DMS53 treated with DMSO at 0.1 percent for 48 hours (cell line): ENCODE measurements around the gene OSBPL5.

Experiments
- DNase-seq: peaks from one replicate; lab custom pipeline; 2025; ENCODE audit not compliant: unreplicated experiment; lab: John Stamatoyannopoulos, UW

The OSBPL5 gene, protein sequence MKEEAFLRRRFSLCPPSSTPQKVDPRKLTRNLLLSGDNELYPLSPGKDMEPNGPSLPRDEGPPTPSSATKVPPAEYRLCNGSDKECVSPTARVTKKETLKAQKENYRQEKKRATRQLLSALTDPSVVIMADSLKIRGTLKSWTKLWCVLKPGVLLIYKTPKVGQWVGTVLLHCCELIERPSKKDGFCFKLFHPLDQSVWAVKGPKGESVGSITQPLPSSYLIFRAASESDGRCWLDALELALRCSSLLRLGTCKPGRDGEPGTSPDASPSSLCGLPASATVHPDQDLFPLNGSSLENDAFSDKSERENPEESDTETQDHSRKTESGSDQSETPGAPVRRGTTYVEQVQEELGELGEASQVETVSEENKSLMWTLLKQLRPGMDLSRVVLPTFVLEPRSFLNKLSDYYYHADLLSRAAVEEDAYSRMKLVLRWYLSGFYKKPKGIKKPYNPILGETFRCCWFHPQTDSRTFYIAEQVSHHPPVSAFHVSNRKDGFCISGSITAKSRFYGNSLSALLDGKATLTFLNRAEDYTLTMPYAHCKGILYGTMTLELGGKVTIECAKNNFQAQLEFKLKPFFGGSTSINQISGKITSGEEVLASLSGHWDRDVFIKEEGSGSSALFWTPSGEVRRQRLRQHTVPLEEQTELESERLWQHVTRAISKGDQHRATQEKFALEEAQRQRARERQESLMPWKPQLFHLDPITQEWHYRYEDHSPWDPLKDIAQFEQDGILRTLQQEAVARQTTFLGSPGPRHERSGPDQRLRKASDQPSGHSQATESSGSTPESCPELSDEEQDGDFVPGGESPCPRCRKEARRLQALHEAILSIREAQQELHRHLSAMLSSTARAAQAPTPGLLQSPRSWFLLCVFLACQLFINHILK

DNA sequence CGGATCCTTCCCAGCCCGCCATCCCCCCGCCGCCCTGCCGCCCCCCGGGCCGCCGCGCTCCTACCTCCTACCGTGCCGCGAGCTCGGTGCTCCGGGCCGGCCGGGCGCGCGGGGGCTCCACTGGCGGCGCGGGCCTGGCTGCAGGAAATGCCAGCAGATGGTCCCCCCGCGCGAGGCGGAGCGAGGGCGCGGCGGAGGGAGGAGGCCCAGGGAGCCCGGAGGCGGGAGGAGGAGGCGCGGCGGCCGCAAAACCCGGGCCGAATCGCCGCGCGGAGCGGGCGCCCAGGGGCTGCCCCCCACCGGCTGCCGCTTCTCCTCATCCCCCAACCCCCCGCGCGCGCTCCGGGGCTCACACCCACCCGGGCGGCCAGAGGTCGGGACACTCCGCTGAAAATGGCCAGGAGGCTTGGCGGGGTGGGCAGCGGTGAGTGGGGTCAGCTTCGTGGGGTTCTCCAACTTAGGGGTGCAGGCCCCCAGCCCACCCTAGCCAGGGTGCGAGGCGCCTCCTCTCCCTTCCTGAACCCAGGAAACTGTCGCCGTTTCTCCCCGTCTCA is at the start of gene OSBPL5:
TSS of gene OSBPL5 (minus strand) at position 159 of the 554 bp plus-strand sequence. CDS start 36,162 bp downstream, outside the sequence.
- no peak for DNase-seq

DNA sequence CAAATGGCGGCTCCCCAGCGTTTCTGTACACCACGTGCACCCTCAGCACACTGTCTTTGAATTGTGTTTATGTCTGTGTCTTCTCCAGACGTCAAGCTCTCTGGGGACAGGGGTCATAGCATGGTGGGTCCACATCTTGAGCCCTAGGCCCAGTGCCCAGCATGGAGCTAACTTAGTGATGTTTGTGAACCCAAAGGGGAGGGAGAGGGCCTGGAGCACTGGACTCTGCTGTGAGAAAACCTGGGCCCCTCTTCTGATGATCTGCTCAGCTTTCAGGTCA is 49.2 kb upstream of the OSBPL5 start:
- no peak for DNase-seq

DNA sequence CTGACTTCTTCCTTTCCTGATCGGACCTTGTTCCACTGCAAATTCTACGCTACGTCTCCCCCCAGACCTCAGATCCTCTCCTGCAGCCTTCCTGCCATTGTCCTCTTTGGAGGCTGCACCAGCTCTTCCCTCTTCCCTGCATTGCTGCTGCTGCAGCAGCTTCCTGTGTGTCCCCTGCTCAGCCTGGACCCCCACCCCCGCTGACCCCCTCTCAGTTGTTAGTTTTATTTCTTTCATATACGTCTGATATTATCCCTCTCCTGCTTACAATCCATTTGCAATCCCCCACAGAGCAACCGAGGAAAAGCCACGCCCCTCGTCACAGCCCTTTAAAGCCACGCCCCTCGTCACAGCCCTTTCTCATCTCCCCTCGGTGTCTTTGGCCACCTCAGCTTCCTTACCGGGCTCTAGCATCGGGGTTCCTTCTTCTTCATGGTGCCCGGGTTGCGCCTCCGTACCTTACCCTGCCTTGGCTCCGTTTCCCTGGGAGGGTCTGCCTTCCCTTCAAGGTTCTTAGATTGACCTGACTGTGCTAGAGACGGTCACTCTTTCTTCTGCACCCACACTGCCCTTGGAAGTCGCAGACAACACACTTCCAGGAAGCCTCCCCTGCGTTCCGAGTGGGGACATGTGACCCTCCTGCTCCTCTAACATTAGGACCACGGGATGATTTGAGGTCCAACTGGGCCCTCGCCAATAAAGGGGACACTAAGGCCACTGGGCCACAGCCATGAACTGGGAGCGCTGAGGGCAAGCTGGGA is 48.7 kb upstream of the OSBPL5 start:
- DNase-seq = no peak

DNA sequence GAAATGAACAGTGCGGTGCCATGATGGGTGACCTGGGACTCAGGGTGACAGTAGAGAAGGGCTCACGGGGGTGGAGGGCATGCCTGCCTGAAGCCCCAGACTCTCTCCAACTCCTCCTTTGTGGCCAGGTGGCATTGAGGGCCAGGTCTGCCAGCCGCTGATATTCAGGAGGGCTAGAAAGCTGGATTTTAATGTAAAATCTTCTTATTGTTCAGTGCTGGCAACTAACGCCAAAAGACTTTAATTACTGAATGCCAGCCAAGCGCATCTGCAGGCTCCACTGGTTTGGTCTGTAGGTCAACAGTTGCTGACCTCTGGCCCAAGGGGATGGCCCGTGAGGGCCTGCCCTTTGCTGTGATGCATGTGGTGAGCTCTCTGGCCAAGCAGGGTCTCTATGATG is 43.2 kb upstream of the OSBPL5 start:
- DNase-seq = no peak

DNA sequence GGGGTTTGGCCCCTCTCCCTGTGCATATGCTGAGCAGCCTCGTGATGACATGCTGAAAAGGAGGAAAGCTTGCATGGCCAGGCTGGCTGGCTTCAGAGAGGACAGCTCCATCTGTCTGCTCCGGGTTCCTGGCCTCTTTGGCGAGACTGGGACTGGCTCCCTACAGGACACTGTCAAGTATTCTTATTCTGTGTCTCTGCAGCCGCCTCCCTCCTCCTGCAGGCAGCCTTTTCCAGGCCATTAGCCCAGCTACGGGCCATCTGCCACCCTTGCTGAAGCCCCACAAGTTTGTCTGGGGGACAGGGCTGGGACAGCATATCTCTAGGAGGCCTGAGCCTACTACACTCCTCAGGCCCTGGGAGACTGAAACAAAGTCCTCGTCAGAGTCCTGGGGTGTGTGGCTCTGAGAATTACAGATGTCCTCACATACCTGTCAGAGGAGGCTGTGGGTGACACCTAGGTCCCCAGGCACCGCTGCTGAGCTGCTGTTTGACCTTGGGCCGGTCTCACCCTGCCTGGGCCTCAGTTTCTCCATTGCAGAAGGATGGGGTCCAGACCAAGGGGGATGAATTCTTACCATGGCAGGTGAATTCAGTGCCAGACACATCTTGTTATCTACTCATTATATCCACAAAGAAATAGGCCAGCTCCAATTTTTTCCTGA is 42.5 kb upstream of the OSBPL5 start:
- no peak for DNase-seq

DNA sequence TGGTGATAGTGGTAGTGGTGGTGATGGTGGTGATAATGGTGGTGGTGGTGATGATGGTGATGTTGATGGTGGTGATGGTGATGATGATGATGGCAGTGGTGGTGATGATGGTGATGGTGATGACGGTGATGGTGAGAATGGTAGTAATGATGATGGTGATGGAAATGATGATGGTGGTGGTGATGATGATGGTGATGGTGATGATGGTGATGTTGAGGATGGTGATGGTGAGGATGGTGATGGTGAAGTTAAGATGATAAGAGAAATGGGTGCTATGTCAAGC is 41.8 kb upstream of the OSBPL5 start:
- no peak for DNase-seq

DNA sequence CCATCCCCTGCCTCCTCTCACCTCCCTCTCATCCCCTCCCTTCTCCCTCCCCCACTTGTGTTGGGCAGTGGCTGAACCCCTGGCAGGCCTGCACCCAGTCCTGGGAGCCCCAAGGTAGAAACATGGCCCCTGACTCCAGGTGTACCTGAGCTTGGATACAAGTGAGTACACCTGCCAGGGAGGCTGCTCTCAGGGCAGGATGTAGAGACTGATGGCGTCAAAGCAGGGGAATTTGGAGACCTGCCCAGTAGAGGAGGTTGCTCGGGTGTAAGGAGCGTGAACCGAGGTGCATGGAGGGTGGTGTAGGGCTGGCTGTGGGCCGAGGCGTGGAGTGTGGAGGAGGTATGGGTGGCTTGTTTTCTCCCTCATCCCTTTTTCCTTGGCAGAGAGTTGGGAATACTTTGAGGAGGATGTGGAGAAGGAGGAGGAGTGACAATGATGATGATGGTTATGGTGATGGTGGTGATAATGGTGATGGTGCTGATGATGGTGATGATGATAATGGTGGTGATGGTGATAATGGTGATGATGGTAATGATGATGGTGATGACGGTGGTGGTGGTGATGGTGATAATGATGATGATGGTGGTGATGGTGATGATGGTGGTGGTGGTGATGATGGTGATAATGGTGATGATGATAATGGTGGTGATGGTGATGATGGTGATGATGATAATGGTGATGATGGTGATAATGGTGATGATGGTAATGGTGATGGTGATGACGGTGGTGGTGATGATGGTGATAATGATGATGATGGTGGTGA is 41.2 kb upstream of the OSBPL5 start:
- no peak for DNase-seq

GRCh38 chr11:3205261-3206155 is 40.4 kb upstream of the OSBPL5 start:
- no peak for DNase-seq

DNA sequence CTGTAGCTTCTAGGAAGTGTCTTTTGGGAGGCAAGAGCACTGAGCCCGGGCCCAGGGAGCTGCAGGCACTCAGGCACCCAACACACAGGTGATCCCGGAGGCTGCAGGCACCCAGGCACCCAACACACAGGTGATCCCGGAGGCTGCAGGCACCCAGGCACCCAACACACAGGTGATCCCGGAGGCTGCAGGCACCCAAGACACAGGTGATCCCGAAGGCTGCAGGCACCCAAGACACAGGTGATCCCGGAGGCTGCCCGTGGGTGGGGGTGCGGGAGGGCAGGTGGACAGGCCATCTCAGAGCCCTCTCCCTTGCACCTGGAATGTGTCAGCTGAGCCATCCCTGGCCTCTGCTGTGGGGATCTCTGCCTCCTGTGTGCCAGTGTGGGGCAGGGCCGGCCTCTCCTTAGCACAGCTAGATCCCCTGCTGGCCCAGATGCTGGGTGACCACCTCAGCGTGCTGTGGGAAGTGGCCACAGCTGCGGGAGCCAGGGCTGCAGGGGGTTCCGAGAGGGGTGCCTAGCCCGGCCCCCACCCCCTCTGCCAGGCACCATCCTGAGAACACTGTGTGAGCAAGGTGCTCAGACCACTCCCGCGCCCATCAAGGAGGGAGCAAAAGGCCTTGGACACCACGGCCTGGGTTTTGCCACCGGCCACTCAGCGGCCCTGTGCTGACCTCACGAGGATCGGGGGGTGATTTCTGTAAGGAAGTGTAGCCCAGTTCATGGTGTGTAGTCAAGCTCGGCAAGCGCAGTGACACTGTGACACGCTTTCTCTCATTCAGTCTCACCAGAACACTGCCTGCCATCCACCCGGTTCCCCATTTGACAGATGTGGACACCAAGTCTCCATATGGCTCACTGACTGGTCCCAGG is 39.3 kb upstream of the OSBPL5 start:
- no peak for DNase-seq

GRCh38 chr11:3203221-3204043 is 38.3 kb upstream of the OSBPL5 start:
- no peak for DNase-seq

DNA sequence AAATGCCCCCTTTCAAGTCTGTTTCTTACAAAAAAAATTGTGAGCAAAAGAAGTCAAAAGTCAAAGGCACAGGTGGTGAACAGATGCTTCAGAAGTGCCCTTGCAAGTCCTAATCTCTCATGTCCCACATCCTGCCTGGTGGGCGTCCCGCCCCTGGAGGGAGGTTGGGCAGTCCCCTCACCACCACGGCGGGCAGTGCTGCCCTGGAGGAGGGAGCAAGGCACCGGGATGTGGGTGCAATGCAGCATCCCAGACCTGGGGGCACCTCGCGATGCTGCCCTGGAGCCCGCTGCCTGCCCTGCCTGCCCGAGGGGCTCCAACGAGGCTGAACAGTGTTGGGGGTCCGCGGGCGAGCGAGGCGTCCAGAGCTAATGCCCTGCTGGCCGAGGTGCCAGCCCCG is 37.6 kb upstream of the OSBPL5 start:
- no peak for DNase-seq

DNA sequence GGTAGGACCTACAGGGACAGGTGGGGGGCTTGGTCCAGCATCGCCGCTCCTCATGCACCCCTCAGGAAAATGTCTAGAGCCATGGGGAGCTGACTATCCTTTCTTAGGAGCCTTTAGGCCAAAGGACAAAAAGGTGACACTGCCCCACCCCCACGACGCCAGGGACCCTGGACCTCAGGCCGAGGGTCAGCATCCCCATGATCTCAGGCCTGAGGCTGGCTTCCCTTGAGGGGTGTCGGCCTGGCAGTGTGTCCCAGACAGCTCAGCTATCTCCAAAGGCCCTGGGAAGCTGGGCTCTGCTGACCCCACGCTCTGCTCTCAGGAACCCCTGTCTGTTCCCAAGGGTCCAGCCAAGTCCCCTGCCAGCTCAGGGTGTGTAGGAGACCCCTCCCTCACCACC is 37.2 kb upstream of the OSBPL5 start:
- DNase-seq = no peak

DNA sequence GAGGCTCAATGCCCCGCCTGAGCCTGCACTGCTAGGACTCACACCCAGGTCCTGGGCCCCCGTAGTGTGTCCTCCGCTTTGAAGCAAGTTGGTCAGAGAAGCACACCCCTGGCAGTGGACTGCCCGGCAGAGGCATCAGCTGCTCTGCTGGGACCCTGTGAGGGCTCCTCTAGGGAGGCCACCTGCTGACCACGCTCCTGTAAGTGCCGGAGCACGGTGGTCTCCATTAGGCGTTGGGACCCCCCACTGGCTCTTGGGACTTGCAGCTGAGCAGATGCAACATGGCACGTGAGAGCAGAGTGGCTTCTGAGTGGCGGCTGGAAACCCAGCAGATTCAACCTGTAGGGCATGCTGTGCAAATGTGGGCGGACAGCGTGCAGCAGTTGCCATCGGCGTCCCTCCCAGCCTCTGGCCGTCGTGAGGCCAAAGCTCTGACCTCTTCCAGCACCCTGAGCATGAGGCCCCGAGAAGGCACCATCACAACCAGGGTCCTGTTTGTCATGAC is 36.6 kb upstream of the OSBPL5 start:
- no peak for DNase-seq

DNA sequence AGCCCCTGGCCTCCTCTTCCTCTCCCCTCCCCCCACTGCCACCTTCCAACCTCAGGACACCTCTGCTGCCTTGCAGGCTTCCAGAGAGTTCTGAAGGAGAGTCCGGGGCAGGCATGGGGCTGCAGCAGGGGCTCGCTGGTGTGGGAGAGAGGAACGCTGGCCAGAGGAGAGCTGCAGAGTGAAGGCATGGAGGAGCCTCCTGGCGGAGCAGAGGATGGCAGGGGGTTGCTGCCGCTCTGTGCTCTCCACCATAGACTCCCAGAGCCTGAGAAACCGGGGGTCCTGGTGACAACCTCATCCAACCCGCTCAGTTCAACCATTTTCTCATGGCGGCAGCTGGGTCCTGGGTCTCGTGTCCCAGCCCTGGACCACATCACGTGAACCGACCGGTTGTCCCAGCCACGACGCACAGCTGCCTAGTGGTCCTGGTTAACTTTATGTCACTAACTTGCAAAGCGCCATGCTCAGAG is 36.0 kb upstream of the OSBPL5 start:
- DNase-seq = no peak

DNA sequence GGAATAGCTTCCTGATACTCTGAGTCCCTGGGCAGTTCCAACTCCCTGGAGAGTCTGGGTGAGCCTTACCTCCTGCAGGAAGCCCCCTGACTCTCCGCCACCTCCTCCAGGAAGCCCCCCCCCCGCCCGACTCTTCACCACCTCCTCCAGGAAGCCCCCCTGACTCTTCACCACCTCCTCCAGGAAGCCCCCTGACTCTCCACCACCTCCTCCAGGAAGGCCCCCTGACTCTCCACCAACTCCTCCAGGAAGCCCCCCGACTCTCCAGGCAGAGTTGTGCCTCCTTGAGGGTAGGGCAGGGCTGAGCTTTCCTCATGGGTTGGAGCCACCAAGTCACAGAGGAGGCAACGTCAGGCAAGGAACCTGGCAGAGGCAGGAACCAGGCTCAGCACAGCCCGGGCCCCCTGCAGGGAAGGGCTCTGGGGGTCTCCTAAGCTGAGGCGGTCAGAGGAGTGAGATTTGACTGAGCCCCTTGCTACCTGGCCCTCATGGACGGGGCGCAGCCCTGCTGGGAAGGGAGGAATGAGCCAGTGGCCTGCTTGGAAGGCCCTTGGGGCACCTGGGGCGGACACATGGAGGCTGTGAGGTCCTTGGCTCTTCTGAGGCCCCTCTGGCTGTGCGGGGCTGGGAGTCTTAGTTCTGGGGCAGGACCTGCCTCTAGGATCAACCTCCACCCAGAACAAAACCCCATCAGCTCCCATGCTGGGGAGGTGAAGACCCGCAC is 35.4 kb upstream of the OSBPL5 start:
- no peak for DNase-seq

DNA sequence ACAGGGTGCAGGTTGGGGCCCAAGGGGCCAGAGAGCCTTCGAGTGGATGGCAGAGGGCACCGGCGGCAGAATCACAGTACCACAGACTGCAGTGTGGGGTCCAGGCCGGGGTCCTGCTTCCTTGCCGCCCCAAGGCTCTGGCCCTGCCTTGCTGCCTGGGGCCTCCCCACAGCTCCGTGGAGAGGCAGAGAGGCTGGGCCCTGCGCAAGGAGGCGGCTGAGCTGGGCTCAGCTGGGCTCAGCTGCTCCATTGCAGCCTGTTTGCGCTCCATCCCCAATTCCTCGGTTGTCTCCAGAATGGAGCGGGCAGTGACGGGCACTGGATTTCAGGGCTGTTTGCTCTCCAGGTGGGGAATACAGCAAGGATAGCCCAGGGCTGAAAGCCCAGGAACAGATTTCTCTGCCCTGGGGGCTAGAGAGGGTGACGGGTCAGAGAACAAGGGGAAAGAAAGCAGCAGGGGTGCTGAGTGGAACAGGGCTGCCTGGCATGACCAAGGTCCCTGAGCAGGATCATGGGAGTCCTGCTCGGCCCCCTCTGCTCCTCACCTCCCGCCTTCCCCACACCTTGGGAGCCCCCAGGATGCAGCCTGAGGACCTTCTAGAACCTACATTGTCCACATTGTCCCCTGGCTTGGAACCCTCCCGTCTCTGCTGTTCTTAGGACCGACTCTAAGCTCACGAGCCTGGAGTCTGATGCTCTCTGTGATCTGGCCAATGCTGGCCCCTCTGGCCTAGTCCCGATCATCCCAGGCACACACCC is 34.6 kb upstream of the OSBPL5 start:
- no peak for DNase-seq
